CD4-positive, alpha-beta T cell treated with Interleukin-21 for 1 hour (primary cell): ENCODE data around the gene ST8SIA1.

Experiments used
- DNase-seq: peaks from one replicate; pipeline ENCODE4 v3.0.0-alpha.2; 2020

The ST8SIA1 gene

GRCh38 chr12:22231078-22231477, 103.4 kb downstream of the ST8SIA1 start:
- DNase-seq = no peak

- no peak for DNase-seq
Observed at GRCh38 chr12:22230280-22230794, 104.2 kb downstream of the ST8SIA1 start.

GRCh38 chr12:22229652-22230279, 104.7 kb downstream of the ST8SIA1 start:
- no peak for DNase-seq

GRCh38 chr12:22228022-22228875, 106.3 kb downstream of the ST8SIA1 start:
- DNase-seq = no peak

- DNase-seq = no peak
Observed at GRCh38 chr12:22223356-22223755, 111.2 kb downstream of the ST8SIA1 start.

- DNase-seq = no peak
Observed at GRCh38 chr12:22217556-22217955, 117.0 kb downstream of the ST8SIA1 start.

- DNase-seq = no peak
Observed at GRCh38 chr12:22215467-22216253, 118.8 kb downstream of the ST8SIA1 start.

- DNase-seq = no peak
Observed at GRCh38 chr12:22211128-22211527, 123.4 kb downstream of the ST8SIA1 start.

GRCh38 chr12:22209422-22209821, 125.1 kb downstream of the ST8SIA1 start:
- DNase-seq = no peak

GRCh38 chr12:22206111-22206728, 128.3 kb downstream of the ST8SIA1 start:
- DNase-seq = no peak

GRCh38 chr12:22204391-22204790, 130.1 kb downstream of the ST8SIA1 start:
- DNase-seq = no peak

- DNase-seq = no peak
Observed at GRCh38 chr12:22202847-22203246, 131.7 kb downstream of the ST8SIA1 start.

GRCh38 chr12:22201101-22201500, 133.4 kb downstream of the ST8SIA1 start:
- no peak for DNase-seq

GRCh38 chr12:22196236-22196635, 138.3 kb downstream of the ST8SIA1 start:
- DNase-seq = no peak

GRCh38 chr12:22190969-22191368, 143.5 kb downstream of the ST8SIA1 start:
- no peak for DNase-seq

- no peak for DNase-seq
Observed at GRCh38 chr12:22188431-22188830, 146.1 kb downstream of the ST8SIA1 start.

- no peak for DNase-seq
Observed at GRCh38 chr12:22180705-22181104, 153.8 kb downstream of the ST8SIA1 start.

GRCh38 chr12:22173177-22173576, 161.3 kb downstream of the ST8SIA1 start:
- no peak for DNase-seq

GRCh38 chr12:22172501-22172900, 162.0 kb downstream of the ST8SIA1 start:
- DNase-seq = no peak

- no peak for DNase-seq
Observed at GRCh38 chr12:22169376-22169775, 165.1 kb downstream of the ST8SIA1 start.

- DNase-seq = peak; percentile 46
Observed at GRCh38 chr12:22164139-22164538, 170.4 kb downstream of the ST8SIA1 start.

- DNase-seq = peak; percentile 23
Observed at GRCh38 chr12:22163594-22163993, 170.9 kb downstream of the ST8SIA1 start.
